Measurements from ENCODE around the gene SGIP1. TPM values are rescaled to one million over a fixed set of nuclear protein-coding genes. Genes with fewer than 3 reads are reported as not detected.

SGIP1 gene, protein sequence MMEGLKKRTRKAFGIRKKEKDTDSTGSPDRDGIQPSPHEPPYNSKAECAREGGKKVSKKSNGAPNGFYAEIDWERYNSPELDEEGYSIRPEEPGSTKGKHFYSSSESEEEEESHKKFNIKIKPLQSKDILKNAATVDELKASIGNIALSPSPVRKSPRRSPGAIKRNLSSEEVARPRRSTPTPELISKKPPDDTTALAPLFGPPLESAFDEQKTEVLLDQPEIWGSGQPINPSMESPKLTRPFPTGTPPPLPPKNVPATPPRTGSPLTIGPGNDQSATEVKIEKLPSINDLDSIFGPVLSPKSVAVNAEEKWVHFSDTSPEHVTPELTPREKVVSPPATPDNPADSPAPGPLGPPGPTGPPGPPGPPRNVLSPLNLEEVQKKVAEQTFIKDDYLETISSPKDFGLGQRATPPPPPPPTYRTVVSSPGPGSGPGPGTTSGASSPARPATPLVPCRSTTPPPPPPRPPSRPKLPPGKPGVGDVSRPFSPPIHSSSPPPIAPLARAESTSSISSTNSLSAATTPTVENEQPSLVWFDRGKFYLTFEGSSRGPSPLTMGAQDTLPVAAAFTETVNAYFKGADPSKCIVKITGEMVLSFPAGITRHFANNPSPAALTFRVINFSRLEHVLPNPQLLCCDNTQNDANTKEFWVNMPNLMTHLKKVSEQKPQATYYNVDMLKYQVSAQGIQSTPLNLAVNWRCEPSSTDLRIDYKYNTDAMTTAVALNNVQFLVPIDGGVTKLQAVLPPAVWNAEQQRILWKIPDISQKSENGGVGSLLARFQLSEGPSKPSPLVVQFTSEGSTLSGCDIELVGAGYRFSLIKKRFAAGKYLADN
- total RNA-seq = 0.79 TPM in 1 of 2 replicates, not detected in the other

DNA sequence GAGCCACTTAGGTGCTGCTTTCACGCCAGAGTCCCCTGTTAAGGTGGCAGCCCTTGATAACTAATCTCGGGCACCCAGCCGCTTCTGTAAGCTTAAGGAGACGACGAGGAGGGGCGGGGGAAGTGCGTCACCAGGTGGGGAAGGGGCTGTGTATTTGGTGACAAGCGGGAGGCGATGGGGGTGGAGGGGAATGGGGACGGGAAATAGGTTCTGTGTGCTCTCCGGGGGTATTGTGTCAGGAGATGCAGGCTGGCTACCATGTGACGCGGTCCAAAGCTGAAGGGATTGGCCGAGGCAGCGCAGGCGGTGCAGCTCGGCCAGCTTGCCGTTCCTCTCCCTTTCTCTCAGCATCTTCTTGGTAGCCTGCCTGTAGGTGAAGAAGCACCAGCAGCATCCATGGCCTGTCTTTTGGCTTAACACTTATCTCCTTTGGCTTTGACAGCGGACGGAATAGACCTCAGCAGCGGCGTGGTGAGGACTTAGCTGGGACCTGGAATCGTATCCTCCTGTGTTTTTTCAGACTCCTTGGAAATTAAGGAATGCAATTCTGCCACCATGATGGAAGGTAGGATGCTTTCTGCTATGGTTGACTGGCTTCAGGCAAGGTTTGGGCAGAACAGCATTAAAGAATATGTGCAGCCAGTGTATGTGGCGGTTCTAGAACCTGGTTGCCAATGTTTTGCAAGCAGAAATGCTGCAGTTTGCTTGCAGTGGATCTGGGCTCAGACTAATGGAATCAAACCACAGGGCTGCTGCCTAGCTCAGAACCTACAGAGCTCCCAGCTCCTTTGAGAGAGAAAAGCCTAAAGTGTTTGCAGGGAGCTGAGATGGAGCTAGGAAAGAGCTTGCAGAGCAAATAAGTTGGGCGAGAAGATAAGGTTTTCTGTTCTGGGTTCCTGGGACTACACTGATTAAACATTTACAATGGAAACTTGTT lies at the start of gene SGIP1:
Gene SGIP1, plus strand, starts transcription at position 350 of the 937 bp plus-strand sequence. Its CDS starts 206 bp downstream, at position 556.
- FAIRE-seq = peak; percentile 36

DNA sequence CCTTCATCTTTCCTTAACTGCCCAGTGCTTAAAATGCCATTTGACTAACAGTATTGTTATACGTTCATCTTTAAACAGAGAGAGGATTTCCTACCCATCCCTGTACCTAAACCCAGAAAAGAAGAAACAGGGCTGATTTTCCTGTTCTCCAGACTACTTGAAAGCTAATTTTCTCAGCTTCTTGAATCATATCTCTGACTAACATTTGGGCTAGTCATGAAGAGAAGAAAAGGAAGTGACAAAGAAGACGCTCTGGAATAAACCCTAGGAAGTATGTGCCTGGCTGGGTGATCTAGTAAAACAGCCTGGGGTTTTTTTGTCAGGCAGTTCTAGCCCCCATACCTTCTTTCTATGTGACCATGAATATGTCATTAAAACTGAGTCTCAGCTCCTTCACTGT lies 44.8 kb upstream of the SGIP1 start:
- DNase-seq (ENCODE audit: low read depth) (peak; percentile 90), FAIRE-seq (no peak)

More for the DNA sequence above, at the start of gene SGIP1:
- TF ChIP-seq, protein P1, sequence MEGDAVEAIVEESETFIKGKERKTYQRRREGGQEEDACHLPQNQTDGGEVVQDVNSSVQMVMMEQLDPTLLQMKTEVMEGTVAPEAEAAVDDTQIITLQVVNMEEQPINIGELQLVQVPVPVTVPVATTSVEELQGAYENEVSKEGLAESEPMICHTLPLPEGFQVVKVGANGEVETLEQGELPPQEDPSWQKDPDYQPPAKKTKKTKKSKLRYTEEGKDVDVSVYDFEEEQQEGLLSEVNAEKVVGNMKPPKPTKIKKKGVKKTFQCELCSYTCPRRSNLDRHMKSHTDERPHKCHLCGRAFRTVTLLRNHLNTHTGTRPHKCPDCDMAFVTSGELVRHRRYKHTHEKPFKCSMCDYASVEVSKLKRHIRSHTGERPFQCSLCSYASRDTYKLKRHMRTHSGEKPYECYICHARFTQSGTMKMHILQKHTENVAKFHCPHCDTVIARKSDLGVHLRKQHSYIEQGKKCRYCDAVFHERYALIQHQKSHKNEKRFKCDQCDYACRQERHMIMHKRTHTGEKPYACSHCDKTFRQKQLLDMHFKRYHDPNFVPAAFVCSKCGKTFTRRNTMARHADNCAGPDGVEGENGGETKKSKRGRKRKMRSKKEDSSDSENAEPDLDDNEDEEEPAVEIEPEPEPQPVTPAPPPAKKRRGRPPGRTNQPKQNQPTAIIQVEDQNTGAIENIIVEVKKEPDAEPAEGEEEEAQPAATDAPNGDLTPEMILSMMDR (IDR thresholded peaks at IDR 0.05; ENCODE audit: insufficient read depth, low read length, severe bottlenecking) = no peak
- peak within 1 kb of the TSS; percentile 35 for H3K4me3 ChIP-seq (ENCODE audit: low read depth, low read length)
- no peaks in the 10 kb centered on the region for H3K36me3 ChIP-seq (ENCODE audit: control insufficient read depth, insufficient read depth, low read length)
- no peaks in the 10 kb centered on the region for H3K27me3 ChIP-seq (ENCODE audit: control insufficient read depth, insufficient read depth, low read length)
- peak; percentile 23 for DNase-seq (ENCODE audit: low read depth)

DNA sequence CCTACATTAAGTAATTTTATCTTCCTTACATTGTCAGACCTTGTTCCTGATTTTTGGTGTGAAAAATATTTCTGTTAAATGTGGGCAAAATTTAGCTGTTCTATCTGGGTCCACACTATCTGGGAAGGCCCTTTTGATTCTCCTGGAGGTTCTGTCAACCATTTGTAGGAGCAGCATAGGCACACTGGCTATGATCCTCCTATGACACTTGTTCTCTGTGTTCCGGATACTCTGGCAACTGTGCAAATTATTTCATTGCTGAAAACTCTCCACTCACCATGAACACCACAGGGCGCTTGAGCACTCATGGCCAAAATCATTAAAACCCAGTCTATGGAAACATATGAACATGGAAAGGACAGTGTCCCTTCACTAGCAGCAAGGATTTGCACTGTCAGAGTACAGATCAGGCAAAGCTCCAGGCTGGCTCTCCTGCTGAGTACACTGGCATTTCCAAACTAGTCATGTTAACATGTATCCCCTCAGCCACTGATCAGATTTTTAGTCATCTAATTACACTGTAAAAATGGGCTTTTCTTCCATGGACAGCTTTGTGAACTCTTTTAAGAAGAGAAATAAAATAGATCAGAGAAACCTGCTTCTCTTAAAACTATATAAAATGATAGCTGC lies 43.9 kb upstream of the SGIP1 start:
- no peak for FAIRE-seq
- TF ChIP-seq, protein P1 (IDR thresholded peaks at IDR 0.05; ENCODE audit: insufficient read depth, low read length, severe bottlenecking) = no peak

More for the DNA sequence above, 44.8 kb upstream of the SGIP1 start:
- Histone ChIP-seq H3K27me3 (ENCODE audit: control insufficient read depth, insufficient read depth, low read length) (no peaks in the 10 kb centered on the region), H3K4me3 (ENCODE audit: low read depth, low read length) (no peak overlapping the region), H3K36me3 (ENCODE audit: control insufficient read depth, insufficient read depth, low read length) (no peaks in the 10 kb centered on the region)
- TF ChIP-seq, protein P1 (IDR thresholded peaks at IDR 0.05; ENCODE audit: insufficient read depth, low read length, severe bottlenecking) = no peak

DNA sequence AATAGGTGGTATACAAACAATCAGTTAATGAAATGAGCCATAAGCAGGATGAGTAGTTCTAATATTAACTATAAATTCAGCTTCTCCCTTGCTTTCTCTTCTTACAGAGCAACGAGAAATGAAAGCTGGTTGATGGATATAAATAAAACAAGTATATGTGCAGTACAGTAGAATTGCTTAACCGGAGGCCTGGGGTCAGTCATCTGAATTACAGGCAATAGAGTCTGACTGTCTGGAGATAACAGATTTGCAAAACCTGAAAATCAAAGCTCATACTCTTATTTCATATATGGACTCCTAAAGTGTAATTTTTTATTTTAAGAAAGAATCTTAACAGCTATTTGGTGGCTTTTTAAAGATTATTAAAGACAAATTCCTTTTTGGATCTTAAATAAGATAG lies 43.1 kb upstream of the SGIP1 start:
- FAIRE-seq = no peak
- Histone ChIP-seq H3K36me3 (ENCODE audit: control insufficient read depth, insufficient read depth, low read length) (no peaks in the 10 kb centered on the region), H3K27me3 (ENCODE audit: control insufficient read depth, insufficient read depth, low read length) (no peaks in the 10 kb centered on the region), H3K4me3 (ENCODE audit: low read depth, low read length) (no peak overlapping the region)
- TF ChIP-seq, protein P1 (IDR thresholded peaks at IDR 0.05; ENCODE audit: insufficient read depth, low read length, severe bottlenecking) = no peak
- DNase-seq (ENCODE audit: low read depth) = no peak

More for the DNA sequence above, 43.9 kb upstream of the SGIP1 start:
- H3K4me3 ChIP-seq (ENCODE audit: low read depth, low read length) = no peak overlapping the region
- H3K27me3 ChIP-seq (ENCODE audit: control insufficient read depth, insufficient read depth, low read length) = no peaks in the 10 kb centered on the region
- DNase-seq (ENCODE audit: low read depth) = no peak
- H3K36me3 ChIP-seq (ENCODE audit: control insufficient read depth, insufficient read depth, low read length) = no peaks in the 10 kb centered on the region

DNA sequence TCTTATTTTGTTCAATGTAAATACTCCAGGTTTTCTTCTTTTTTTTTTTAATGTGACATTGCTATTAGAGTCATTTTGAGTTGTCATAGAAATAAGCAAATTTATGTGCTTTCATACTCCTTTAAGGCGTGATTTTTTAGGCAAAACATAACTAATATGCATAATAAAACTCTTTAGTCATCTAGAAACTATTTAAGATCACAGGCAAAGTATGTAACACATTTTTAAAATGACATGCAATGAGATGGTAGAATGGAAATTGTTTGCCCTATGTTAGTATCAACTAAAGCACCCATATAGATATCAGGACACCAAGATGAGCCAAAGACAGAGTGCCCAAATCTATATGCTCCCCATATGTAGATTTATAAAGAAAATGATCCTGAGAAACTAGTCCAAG lies 41.5 kb upstream of the SGIP1 start:
- FAIRE-seq = no peak
- Histone ChIP-seq H3K27me3 (ENCODE audit: control insufficient read depth, insufficient read depth, low read length) (no peaks in the 10 kb centered on the region), H3K36me3 (ENCODE audit: control insufficient read depth, insufficient read depth, low read length) (no peaks in the 10 kb centered on the region), H3K4me3 (ENCODE audit: low read depth, low read length) (no peak overlapping the region)
- TF ChIP-seq, protein P1 (IDR thresholded peaks at IDR 0.05; ENCODE audit: insufficient read depth, low read length, severe bottlenecking) = no peak
- DNase-seq (ENCODE audit: low read depth) = no peak
